ENCODE data around the gene CDKL2.

The CDKL2 gene

GRCh38 chr4:75637827-75638226 lies 7.5 kb upstream of the CDKL2 start:
- no peak for DNase-seq

- no peak for DNase-seq
Observed at GRCh38 chr4:75637176-75637575, 6.8 kb upstream of the CDKL2 start.

GRCh38 chr4:75634951-75635350 lies 4.6 kb upstream of the CDKL2 start:
- DNase-seq: no peak

- DNase-seq: no peak
Observed at GRCh38 chr4:75634281-75634680, 4.0 kb upstream of the CDKL2 start.

GRCh38 chr4:75633846-75634245 lies 3.5 kb upstream of the CDKL2 start:
- no peak for DNase-seq

GRCh38 chr4:75630937-75631329 lies 605 bp upstream of the CDKL2 start:
- no peak for DNase-seq

GRCh38 chr4:75629239-75629638 lies 1.1 kb downstream of the CDKL2 start:
- peak; percentile 41 for DNase-seq

GRCh38 chr4:75623026-75623425 lies 7.3 kb downstream of the CDKL2 start:
- DNase-seq: no peak

GRCh38 chr4:75621715-75622114 lies 8.6 kb downstream of the CDKL2 start:
- no peak for DNase-seq

GRCh38 chr4:75612306-75612705 lies 18.0 kb downstream of the CDKL2 start:
- no peak for DNase-seq

GRCh38 chr4:75605928-75606327 lies 24.4 kb downstream of the CDKL2 start:
- DNase-seq: no peak

- no peak for DNase-seq
Observed at GRCh38 chr4:75599647-75600046, 30.7 kb downstream of the CDKL2 start.

- no peak for DNase-seq
Observed at GRCh38 chr4:75598390-75598789, 31.9 kb downstream of the CDKL2 start.

GRCh38 chr4:75596061-75596460 lies 34.3 kb downstream of the CDKL2 start:
- DNase-seq: no peak

GRCh38 chr4:75593393-75593792 lies 36.9 kb downstream of the CDKL2 start:
- DNase-seq: no peak

- no peak for DNase-seq
Observed at GRCh38 chr4:75584067-75584466, 46.3 kb downstream of the CDKL2 start.

GRCh38 chr4:75567725-75568124 lies 62.6 kb downstream of the CDKL2 start:
- DNase-seq: no peak

GRCh38 chr4:75566911-75567310 lies 63.4 kb downstream of the CDKL2 start:
- no peak for DNase-seq

- no peak for DNase-seq
Observed at GRCh38 chr4:75565481-75565880, 64.8 kb downstream of the CDKL2 start.

- no peak for DNase-seq
Observed at GRCh38 chr4:75564023-75564422, 66.3 kb downstream of the CDKL2 start.

- DNase-seq: no peak
Observed at GRCh38 chr4:75561789-75562188, 68.5 kb downstream of the CDKL2 start.

GRCh38 chr4:75557696-75558095 lies 72.6 kb downstream of the CDKL2 start:
- DNase-seq: no peak

- no peak for DNase-seq
Observed at GRCh38 chr4:75555294-75556164, 74.8 kb downstream of the CDKL2 start, which contains the start of gene ODAPH. ODAPH (plus strand) TSS chr4:75556066; CDS start chr4:75556083, 17 bp downstream.

- no peak for DNase-seq
Observed at GRCh38 chr4:75552452-75552851, 77.9 kb downstream of the CDKL2 start.

GRCh38 chr4:75549019-75549418 lies 81.3 kb downstream of the CDKL2 start:
- DNase-seq: no peak

Measured in NCI-H510A (cell line).